CD8-positive, alpha-beta memory T cell (primary cell): ENCODE measurements around the gene CA10. TPM values are rescaled to one million over a fixed set of nuclear protein-coding genes. Genes with fewer than 3 reads are reported as not detected.
A peak's percentile ranks its signal among the peaks of the same experiment; 100 is the strongest.

Experiments
- CTCF ChIA-PET: fragments of 350-600 bp; sonication (Branson Sonifier 250); formaldehyde crosslinking; loops from one replicate; lab custom pipeline; 2021; ENCODE audit warnings: antibody characterized with exemption; lab: Charles Lee
- POLR2A ChIA-PET: fragments of 350-600 bp; sonication (Branson Sonifier 250); formaldehyde crosslinking; loops from one replicate; lab custom pipeline; 2021; ENCODE audit warnings: antibody characterized with exemption; lab: Charles Lee
- DNase-seq, 5 donors: peaks; one replicate each; pipeline versions ENCODE4 v3.0.0 to v3.0.0-alpha.2; 2020 to 2022; ENCODE audit warnings: mixed read lengths in 1 of 5
- H3K27ac ChIP-seq: one replicate; pipeline ENCODE4 v1.7.0; 2013; ENCODE audit warnings: low read depth, mild to moderate bottlenecking, low read length, moderate library complexity
- H3K27me3 ChIP-seq: 2 replicates; pipeline ENCODE4 v1.7.0; 2013; ENCODE audit warnings: low read length, mild to moderate bottlenecking; ENCODE audit not compliant: insufficient read depth, poor library complexity, severe bottlenecking
- H3K36me3 ChIP-seq: 2 replicates; pipeline ENCODE4 v1.7.0; 2013; ENCODE audit warnings: mild to moderate bottlenecking, low read length, moderate library complexity; ENCODE audit not compliant: insufficient read depth
- H3K4me1 ChIP-seq: 2 replicates; pipeline ENCODE4 v1.7.0; 2013; ENCODE audit warnings: mild to moderate bottlenecking, low read length, moderate library complexity; ENCODE audit not compliant: insufficient read depth
- H3K4me3 ChIP-seq: 2 replicates; pipeline ENCODE4 v1.7.0; 2013; ENCODE audit warnings: mild to moderate bottlenecking, low read length
- H3K9me3 ChIP-seq: 2 replicates; pipeline ENCODE4 v1.7.0; 2013; ENCODE audit warnings: mild to moderate bottlenecking, low read length
- H3K27ac Mint-ChIP-seq, 8 donors: one replicate each; pipeline ENCODE4 v1.8.0; 2020 to 2021; ENCODE audit warnings: mixed read lengths in 8 of 8, mild to moderate bottlenecking in 6 of 8, inconsistent platforms in 3 of 8, moderate library complexity in 3 of 8
- H3K27me3 Mint-ChIP-seq, 2 donors: one replicate each; pipeline ENCODE4 v1.8.0; 2020 to 2021; ENCODE audit warnings: mixed read lengths in 2 of 2, mild to moderate bottlenecking in 1 of 2, moderate library complexity in 1 of 2
- H3K36me3 Mint-ChIP-seq, 3 donors: one replicate each; pipeline ENCODE4 v1.8.0; 2020 to 2021; ENCODE audit warnings: mixed read lengths in 3 of 3, inconsistent platforms in 1 of 3, mild to moderate bottlenecking in 1 of 3
- H3K4me1 Mint-ChIP-seq, 3 donors: one replicate each; pipeline ENCODE4 v1.8.0; 2020 to 2021; ENCODE audit warnings: mixed read lengths in 3 of 3, inconsistent platforms in 1 of 3, mild to moderate bottlenecking in 1 of 3
- H3K4me3 Mint-ChIP-seq, 7 donors: one replicate each; pipeline ENCODE4 v1.8.0; 2020 to 2021; ENCODE audit warnings: mixed read lengths in 7 of 7, mild to moderate bottlenecking in 6 of 7, moderate library complexity in 4 of 7, inconsistent platforms in 2 of 7
- H3K9me3 Mint-ChIP-seq, 5 donors: one replicate each; pipeline ENCODE4 v1.8.0; 2020 to 2022; ENCODE audit warnings: mixed read lengths in 5 of 5, mild to moderate bottlenecking in 3 of 5, moderate library complexity in 2 of 5, inconsistent platforms in 1 of 5
- polyA plus RNA-seq: library from polyadenylated mRNA; unstranded; fragments of 300-500 nt; fragmentation: Illumina TruSeq; gene quantifications from one replicate; pipeline ENCODE4 v1.2.3, GENCODE V29; 2021
- total RNA-seq, 2 experiments: library from RNA; stranded (reverse); gene quantifications; one replicate each; pipeline ENCODE4 v1.2.3, GENCODE V29; 2021

Gene CA10
- total and polyA plus RNA-seq, 3 experiments from 2014 or later = 0.18 TPM; not detected in 2

DNA sequence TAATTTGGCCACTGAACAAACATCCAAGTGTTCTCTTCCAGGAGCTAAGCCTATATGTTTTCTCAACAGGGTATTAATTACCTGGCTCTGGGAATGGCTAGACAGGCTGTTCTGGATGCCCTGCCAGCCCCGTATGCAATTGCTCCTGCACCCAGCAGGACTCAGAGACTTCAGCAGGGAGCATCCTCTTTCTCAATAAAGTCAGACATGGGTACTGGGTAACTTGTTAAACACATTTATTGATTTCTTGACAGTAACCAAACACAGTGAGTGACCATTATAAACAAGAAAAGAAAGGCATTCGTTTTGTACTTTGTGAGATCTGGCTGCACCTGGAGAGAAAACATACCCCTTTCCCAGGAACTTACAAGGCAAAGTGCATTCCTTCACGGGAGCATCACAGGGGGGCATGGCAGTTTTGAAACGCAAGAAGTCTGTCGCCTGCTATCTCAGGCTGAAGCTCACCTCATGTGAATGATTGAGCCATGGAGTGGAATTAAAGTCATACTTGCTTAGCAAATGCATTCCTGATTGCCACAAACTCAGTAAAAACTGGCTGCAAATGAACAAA is 528.3 kb downstream of the CA10 start:
- H3K27ac Mint-ChIP-seq = no peak overlapping the region
- ChIA-PET CTCF (no interaction called here), POLR2A (no interaction called here)
- no peaks in the 10 kb centered on the region for H3K4me1 ChIP-seq
- DNase-seq = no peak
- no peaks in the 10 kb centered on the region for H3K9me3 ChIP-seq
- no peaks in the 10 kb centered on the region for H3K36me3 ChIP-seq
- H3K4me3 ChIP-seq = no peak overlapping the region
- H3K4me3 Mint-ChIP-seq = no peak overlapping the region
- H3K4me1 Mint-ChIP-seq = no peaks in the 10 kb centered on the region
- H3K36me3 Mint-ChIP-seq = no peaks in the 10 kb centered on the region
- peaks cover 0 to 14% of the 10 kb centered on the region in 2 donors for H3K27me3 Mint-ChIP-seq
- no peak overlapping the region for H3K27ac ChIP-seq
- peaks cover 0 to 4% (median 0%) of the 10 kb centered on the region in 5 donors for H3K9me3 Mint-ChIP-seq
- no peaks in the 10 kb centered on the region for H3K27me3 ChIP-seq

DNA sequence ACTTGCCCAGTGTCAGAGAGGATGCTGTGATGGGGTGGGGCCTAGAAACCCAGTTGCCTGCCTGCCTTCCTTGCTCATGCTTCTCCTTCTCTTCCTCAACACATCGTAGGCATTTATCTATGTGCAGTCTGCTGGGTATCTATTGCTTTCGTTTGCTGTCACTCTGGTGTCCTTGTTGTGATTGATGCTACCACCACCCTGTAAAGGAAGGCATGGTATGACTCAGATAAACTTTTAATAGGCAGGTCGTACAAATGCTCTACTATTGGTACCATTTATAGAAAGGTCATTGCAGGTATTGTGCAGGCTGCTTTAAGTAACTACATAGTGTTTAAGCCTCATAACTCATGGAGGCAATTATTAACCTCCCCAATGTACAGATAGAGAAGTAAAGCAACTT is 529.3 kb downstream of the CA10 start:
- CTCF ChIA-PET = no interaction called here

DNA sequence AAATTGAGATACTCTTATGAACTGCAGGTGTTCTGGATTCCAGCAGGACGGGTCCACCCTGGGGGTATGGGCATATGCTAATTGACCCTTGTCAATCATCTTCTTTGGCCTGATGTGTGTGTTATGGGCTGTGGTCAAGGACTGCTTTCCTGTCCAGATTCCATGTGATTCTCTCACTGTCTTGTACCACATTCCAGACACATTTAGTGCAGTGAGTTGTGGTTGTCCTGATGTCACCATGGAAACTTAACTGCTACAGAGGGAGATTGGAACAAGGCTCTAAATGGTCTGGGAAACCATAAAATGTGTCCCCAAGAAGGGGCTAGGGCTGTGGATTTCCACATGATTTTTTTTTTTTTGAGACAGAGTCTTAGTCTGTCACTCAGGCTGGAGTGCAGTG is 530.7 kb downstream of the CA10 start:
- H3K4me1 Mint-ChIP-seq = no peaks in the 10 kb centered on the region
- no peaks in the 10 kb centered on the region for H3K36me3 Mint-ChIP-seq
- peaks cover 0 to 14% of the 10 kb centered on the region in 2 donors for H3K27me3 Mint-ChIP-seq
- DNase-seq = no peak
- no peak overlapping the region for H3K4me3 Mint-ChIP-seq
- no peaks in the 10 kb centered on the region for H3K4me1 ChIP-seq
- ChIA-PET POLR2A (no interaction called here), CTCF (no interaction called here)
- peak overlapping the region in 1 of 8 donors; percentile 35 for H3K27ac Mint-ChIP-seq
- no peaks in the 10 kb centered on the region for H3K9me3 ChIP-seq
- H3K27ac ChIP-seq = no peak overlapping the region
- H3K36me3 ChIP-seq = no peaks in the 10 kb centered on the region
- no peaks in the 10 kb centered on the region for H3K27me3 ChIP-seq
- no peak overlapping the region for H3K4me3 ChIP-seq
- peaks cover 0 to 4% (median 3%) of the 10 kb centered on the region in 5 donors for H3K9me3 Mint-ChIP-seq

More for the DNA sequence above, 529.3 kb downstream of the CA10 start:
- Mint-ChIP-seq H3K27me3 (peaks cover 0 to 14% of the 10 kb centered on the region in 2 donors), H3K36me3 (no peaks in the 10 kb centered on the region), H3K27ac (no peak overlapping the region), H3K4me3 (no peak overlapping the region), H3K4me1 (no peaks in the 10 kb centered on the region), H3K9me3 (peaks cover 0 to 4% (median 0%) of the 10 kb centered on the region in 5 donors)
- H3K4me1 ChIP-seq = no peaks in the 10 kb centered on the region
- no peaks in the 10 kb centered on the region for H3K36me3 ChIP-seq
- no peak for DNase-seq
- no peak overlapping the region for H3K27ac ChIP-seq
- H3K27me3 ChIP-seq = no peaks in the 10 kb centered on the region
- H3K4me3 ChIP-seq = no peak overlapping the region
- POLR2A ChIA-PET = no interaction called here
- H3K9me3 ChIP-seq = no peaks in the 10 kb centered on the region

DNA sequence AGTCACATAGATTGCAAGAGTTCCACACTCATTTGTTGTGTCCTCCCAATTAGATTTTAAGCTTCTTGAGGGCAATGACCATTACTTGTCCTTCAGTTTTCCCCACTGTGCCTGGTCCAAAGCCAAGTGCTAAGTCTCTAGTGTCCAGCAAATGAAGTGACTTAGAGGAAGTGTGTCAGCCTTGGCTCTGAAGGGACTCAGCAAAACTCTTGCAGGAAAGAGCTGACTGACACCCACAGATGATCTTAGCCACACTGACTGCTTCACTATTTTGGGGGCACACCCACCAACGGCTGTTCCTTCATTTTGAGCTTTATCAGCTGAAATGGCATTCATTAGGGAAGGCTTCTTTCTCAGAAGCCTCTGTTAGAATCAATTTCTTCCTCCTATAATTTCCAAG is 540.0 kb downstream of the CA10 start:
- ChIA-PET POLR2A (no interaction called here), CTCF (no interaction called here)
- Mint-ChIP-seq H3K4me3 (peak overlapping the region in 1 of 7 donors; percentile 6), H3K27me3 (peaks cover 10 to 50% of the 10 kb centered on the region in 2 donors), H3K4me1 (no peaks in the 10 kb centered on the region), H3K36me3 (no peaks in the 10 kb centered on the region), H3K27ac (no peak overlapping the region), H3K9me3 (peaks cover 0 to 3% (median 0%) of the 10 kb centered on the region in 5 donors)
- Histone ChIP-seq H3K27ac (no peak overlapping the region), H3K36me3 (no peaks in the 10 kb centered on the region), H3K4me3 (no peak overlapping the region), H3K27me3 (no peaks in the 10 kb centered on the region), H3K4me1 (no peaks in the 10 kb centered on the region), H3K9me3 (no peaks in the 10 kb centered on the region)
- DNase-seq = no peak

DNA sequence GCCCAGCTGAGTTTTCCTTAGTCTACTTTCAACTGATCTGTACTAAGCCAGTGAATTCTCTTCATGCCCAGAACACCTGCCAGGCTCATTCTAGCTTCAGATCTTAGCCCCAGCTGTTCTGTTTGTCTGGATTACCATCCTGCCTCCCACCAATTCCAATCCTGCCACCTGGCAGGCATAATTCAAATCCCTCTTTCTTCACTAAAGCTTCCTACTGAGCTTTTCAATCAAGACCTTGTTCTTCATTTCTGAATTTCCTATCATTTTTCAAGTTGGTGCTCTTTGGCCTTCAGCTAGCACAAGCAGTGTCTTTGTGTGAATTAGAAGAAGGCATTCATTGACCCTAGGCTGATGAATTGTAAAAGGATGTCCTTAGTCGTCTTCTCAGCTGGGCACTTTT is 540.5 kb downstream of the CA10 start:
- H3K4me3 ChIP-seq = no peak overlapping the region
- ChIA-PET CTCF (no interaction called here), POLR2A (no interaction called here)
- no peak overlapping the region for H3K27ac Mint-ChIP-seq
- no peaks in the 10 kb centered on the region for H3K4me1 ChIP-seq
- peaks cover 10 to 50% of the 10 kb centered on the region in 2 donors for H3K27me3 Mint-ChIP-seq
- H3K36me3 Mint-ChIP-seq = no peaks in the 10 kb centered on the region
- no peak overlapping the region for H3K27ac ChIP-seq
- H3K9me3 ChIP-seq = no peaks in the 10 kb centered on the region
- peaks cover 0 to 3% (median 0%) of the 10 kb centered on the region in 5 donors for H3K9me3 Mint-ChIP-seq
- no peaks in the 10 kb centered on the region for H3K4me1 Mint-ChIP-seq
- H3K36me3 ChIP-seq = no peaks in the 10 kb centered on the region
- DNase-seq = no peak
- H3K27me3 ChIP-seq = no peaks in the 10 kb centered on the region
- H3K4me3 Mint-ChIP-seq = no peak overlapping the region

DNA sequence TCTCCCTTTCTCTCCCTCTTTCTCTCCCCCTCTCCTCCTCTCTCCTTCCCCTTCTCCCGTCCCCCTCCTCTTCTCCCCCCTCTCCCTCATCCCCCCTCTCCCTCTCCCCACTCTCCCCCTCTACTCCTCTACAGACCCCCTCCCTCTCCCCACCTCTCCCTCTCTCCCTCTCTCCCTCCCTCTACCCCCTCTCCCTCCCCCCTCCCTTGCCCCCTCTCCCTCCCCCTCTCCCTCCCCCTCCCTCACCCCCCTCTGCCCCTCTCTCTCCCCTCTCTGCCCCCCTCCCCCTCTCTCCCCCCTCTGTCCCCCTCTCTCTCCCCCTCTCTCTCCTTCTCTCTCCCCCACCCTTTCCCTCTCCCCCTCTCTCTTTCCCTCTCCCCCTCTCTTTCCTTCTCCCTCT is 545.3 kb downstream of the CA10 start:
- ChIA-PET POLR2A (no interaction called here), CTCF (no interaction called here)
- no peaks in the 10 kb centered on the region for H3K9me3 ChIP-seq
- Mint-ChIP-seq H3K4me1 (no peaks in the 10 kb centered on the region), H3K36me3 (no peaks in the 10 kb centered on the region), H3K27me3 (peaks cover 6 to 20% of the 10 kb centered on the region in 2 donors), H3K27ac (no peak overlapping the region), H3K9me3 (no peaks in the 10 kb centered on the region), H3K4me3 (no peak overlapping the region)
- no peak overlapping the region for H3K27ac ChIP-seq
- no peaks in the 10 kb centered on the region for H3K27me3 ChIP-seq
- H3K4me1 ChIP-seq = no peaks in the 10 kb centered on the region
- no peak for DNase-seq
- no peak overlapping the region for H3K4me3 ChIP-seq
- no peaks in the 10 kb centered on the region for H3K36me3 ChIP-seq

DNA sequence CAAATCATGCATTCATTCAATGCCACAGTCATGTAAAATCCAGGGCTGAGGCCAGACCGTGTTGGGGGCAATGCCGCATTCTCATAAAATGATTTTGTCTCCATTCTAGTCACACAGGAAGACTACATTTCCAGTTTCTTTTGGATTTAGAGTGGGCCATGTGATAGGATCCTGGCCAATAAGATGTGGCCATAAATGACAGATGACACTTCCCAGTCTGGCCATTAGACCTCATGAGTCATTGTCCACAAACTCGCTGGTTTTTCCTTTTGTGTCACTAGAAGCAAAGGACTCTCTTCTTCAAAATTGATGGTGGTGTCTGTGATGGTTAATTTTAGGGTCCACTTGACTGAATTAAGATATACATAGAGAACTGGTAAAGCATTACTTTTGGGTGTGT is 545.8 kb downstream of the CA10 start:
- POLR2A ChIA-PET = no interaction called here
- no peaks in the 10 kb centered on the region for H3K27me3 ChIP-seq
- H3K9me3 Mint-ChIP-seq = no peaks in the 10 kb centered on the region
- no peaks in the 10 kb centered on the region for H3K4me1 ChIP-seq
- H3K4me1 Mint-ChIP-seq = no peaks in the 10 kb centered on the region
- CTCF ChIA-PET = no interaction called here
- no peak overlapping the region for H3K4me3 ChIP-seq
- no peak overlapping the region for H3K4me3 Mint-ChIP-seq
- no peak for DNase-seq
- H3K27ac Mint-ChIP-seq = no peak overlapping the region
- no peak overlapping the region for H3K27ac ChIP-seq
- no peaks in the 10 kb centered on the region for H3K36me3 ChIP-seq
- no peaks in the 10 kb centered on the region for H3K9me3 ChIP-seq
- H3K27me3 Mint-ChIP-seq = peaks cover 6 to 15% of the 10 kb centered on the region in 2 donors
- no peaks in the 10 kb centered on the region for H3K36me3 Mint-ChIP-seq

DNA sequence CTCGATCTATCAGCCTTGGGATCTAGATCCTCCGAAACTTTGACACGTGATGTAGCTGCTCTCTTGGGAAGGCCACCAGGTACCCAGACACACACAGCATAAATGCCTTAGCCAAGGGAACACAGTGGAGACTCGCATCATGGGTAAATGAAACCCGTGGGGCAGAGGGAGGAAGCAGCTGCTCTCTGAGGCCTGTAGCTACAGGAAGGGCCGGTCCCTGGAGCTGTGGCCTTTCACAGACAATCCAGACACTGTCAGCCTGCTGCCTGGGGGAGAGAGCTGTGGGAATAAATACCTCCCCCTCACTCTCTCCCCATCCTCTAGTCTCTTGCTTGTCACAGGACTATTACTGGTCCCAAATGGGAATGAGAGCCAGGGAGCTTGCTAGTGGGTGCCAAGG is 546.9 kb downstream of the CA10 start:
- DNase-seq = no peak
- Histone ChIP-seq H3K9me3 (no peaks in the 10 kb centered on the region), H3K36me3 (no peaks in the 10 kb centered on the region), H3K4me3 (no peak overlapping the region), H3K27me3 (no peaks in the 10 kb centered on the region), H3K4me1 (no peaks in the 10 kb centered on the region), H3K27ac (no peak overlapping the region)
- H3K27ac Mint-ChIP-seq = no peak overlapping the region
- no peaks in the 10 kb centered on the region for H3K4me1 Mint-ChIP-seq
- H3K36me3 Mint-ChIP-seq = no peaks in the 10 kb centered on the region
- POLR2A ChIA-PET = no interaction called here
- no peak overlapping the region for H3K4me3 Mint-ChIP-seq
- H3K9me3 Mint-ChIP-seq = no peaks in the 10 kb centered on the region
- CTCF ChIA-PET = no interaction called here
- H3K27me3 Mint-ChIP-seq = peaks cover 5 to 6% of the 10 kb centered on the region in 2 donors
